PC-3 (cell line): ENCODE results near the gene CXorf58.

Source experiments
- CTCF ChIP-seq: fragments of 300-600 bp; sonication (generic); conservative IDR thresholded peaks from 2 replicates; pipeline ENCODE4 v1.5.1; 2017; ENCODE audit warnings: antibody characterized with exemption, low read depth, mild to moderate bottlenecking, low read length
- EZH2 ChIP-seq: fragments of 300-600 bp; sonication (generic); IDR thresholded peaks from one replicate; pipeline ENCODE4 v1.6.1; 2017; ENCODE audit warnings: antibody characterized with exemption, mild to moderate bottlenecking, low read length; ENCODE audit not compliant: unreplicated experiment
- EZH2phosphoT487 ChIP-seq: fragments of 300-600 bp; sonication (generic); IDR thresholded peaks from 2 replicates; pipeline ENCODE4 v1.6.1; 2018; ENCODE audit warnings: mild to moderate bottlenecking, antibody characterized with exemption, low read length, borderline replicate concordance

DNA sequence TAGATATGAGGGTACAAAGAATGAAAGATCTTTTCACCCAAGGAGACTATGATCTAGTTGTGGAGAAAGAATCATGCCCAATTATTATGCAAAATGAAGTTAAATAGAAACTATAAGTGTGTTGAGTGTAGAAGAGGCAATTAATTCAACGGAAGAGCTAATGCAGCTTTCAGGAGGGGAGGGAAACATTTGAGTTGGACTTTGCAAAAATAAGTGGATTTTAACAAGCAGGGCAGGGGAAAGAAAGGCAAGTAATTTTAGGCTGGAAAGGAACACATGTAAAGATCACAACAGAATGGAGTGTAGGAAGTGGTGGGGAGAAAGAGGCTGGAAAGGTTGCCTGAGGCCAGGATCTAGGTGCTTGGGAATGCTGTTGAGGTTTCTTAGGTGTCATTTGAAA lies 75.1 kb downstream of the CXorf58 start:
- TF ChIP-seq CTCF (no peak), EZH2phosphoT487 (no peak), EZH2 (no peak)
